ENCODE results near the gene SLC16A11. TPM values are rescaled to one million over a fixed set of nuclear protein-coding genes. Genes with fewer than 3 reads are reported as not detected.
A peak's percentile ranks its signal among the peaks of the same experiment; 100 is the strongest.

SLC16A11 gene
- total RNA-seq, 2 donors from 2014 or later, result 0.58 to 0.84 TPM

- intact Hi-C loops (cut with DNase I, micrococcal nuclease), result no loop called here
Measured at GRCh38 chr17:7035591-7036368, 8.1 kb downstream of the SLC16A11 start, which contains the start of gene SLC16A13. Gene SLC16A13, plus strand, starts transcription at chr17:7036015. Its CDS starts 368 bp downstream, at chr17:7036383.

GRCh38 chr17:7034955-7035590, 8.8 kb downstream of the SLC16A11 start:
- ATAC-seq, result peak; percentile 1
- no peak for DNase-seq
- intact Hi-C loops (cut with DNase I, micrococcal nuclease), result no loop called here

More at GRCh38 chr17:7035591-7036368, 8.1 kb downstream of the SLC16A11 start, which contains the start of gene SLC16A13:
- ATAC-seq, result peak; percentile 93
- peak; percentile 99 for DNase-seq

GRCh38 chr17:7029659-7030058, 14.2 kb downstream of the SLC16A11 start:
- ATAC-seq, result no peak
- intact Hi-C loops (cut with DNase I, micrococcal nuclease), result no loop called here
- no peak for DNase-seq

GRCh38 chr17:7029096-7029495, 14.8 kb downstream of the SLC16A11 start:
- no peak for DNase-seq
- no peak for ATAC-seq
- intact Hi-C loops (cut with DNase I, micrococcal nuclease), result no loop called here

- intact Hi-C loops (cut with DNase I, micrococcal nuclease), result no loop called here
- no peak for ATAC-seq
- no peak for DNase-seq
Measured at GRCh38 chr17:7027335-7027734, 16.6 kb downstream of the SLC16A11 start.

GRCh38 chr17:7026471-7027115, 17.3 kb downstream of the SLC16A11 start:
- ATAC-seq (no peak), DNase-seq (no peak)
- intact Hi-C loops (cut with DNase I, micrococcal nuclease), result no loop called here

GRCh38 chr17:7025245-7025644, 18.6 kb downstream of the SLC16A11 start:
- DNase-seq (no peak), ATAC-seq (no peak)
- intact Hi-C loops (cut with DNase I, micrococcal nuclease), result no loop called here

GRCh38 chr17:7024402-7024785, 19.5 kb downstream of the SLC16A11 start:
- ATAC-seq, result no peak
- DNase-seq, result no peak
- intact Hi-C loops (cut with DNase I, micrococcal nuclease), result no loop called here

GRCh38 chr17:7023576-7024401, 20.1 kb downstream of the SLC16A11 start:
- intact Hi-C loops (cut with DNase I, micrococcal nuclease), result no loop called here
- peak; percentile 81 for ATAC-seq
- DNase-seq, result peak; percentile 94 to 96

- intact Hi-C loops (cut with DNase I, micrococcal nuclease), result no loop called here
- ATAC-seq (peak; percentile 2), DNase-seq (no peak)
Measured at GRCh38 chr17:7022781-7023571, 20.9 kb downstream of the SLC16A11 start, which contains the start of gene BCL6B. Gene BCL6B, plus strand, starts transcription at chr17:7023050. Its CDS starts 622 bp downstream, at chr17:7023672.

- intact Hi-C loops (cut with DNase I, micrococcal nuclease), result no loop called here
- ATAC-seq (peak; percentile 65), DNase-seq (peak in 1 of 2 donors; percentile 83)
Measured at GRCh38 chr17:7021993-7022778, 21.7 kb downstream of the SLC16A11 start.

GRCh38 chr17:7020894-7021664, 22.8 kb downstream of the SLC16A11 start:
- no peak for ATAC-seq
- no peak for DNase-seq

GRCh38 chr17:7019839-7020519, 23.9 kb downstream of the SLC16A11 start:
- DNase-seq (peak; percentile 67 to 68), ATAC-seq (no peak)
- intact Hi-C loops (cut with DNase I, micrococcal nuclease), result no loop called here

More at GRCh38 chr17:7020894-7021664, 22.8 kb downstream of the SLC16A11 start:
- intact Hi-C loops (cut with DNase I, micrococcal nuclease), result no loop called here

- DNase-seq (no peak), ATAC-seq (no peak)
- intact Hi-C loops (cut with DNase I, micrococcal nuclease), result no loop called here
Measured at GRCh38 chr17:7019367-7019766, 24.5 kb downstream of the SLC16A11 start.

GRCh38 chr17:7018331-7018964, 25.4 kb downstream of the SLC16A11 start:
- intact Hi-C loops (cut with DNase I, micrococcal nuclease), result no loop called here
- DNase-seq (no peak), ATAC-seq (no peak)

- ATAC-seq, result no peak
- DNase-seq, result no peak
- intact Hi-C loops (cut with DNase I, micrococcal nuclease), result no loop called here
Measured at GRCh38 chr17:7017827-7018200, 26.1 kb downstream of the SLC16A11 start.
